Activated T-helper 1 cell treated with anti-CD3 and anti-CD28 coated beads, Interleukin-12 subunit alpha, Interleukin-12 subunit beta, Interleukin-2, Interleukin-4 antibody, amounts not matched to agents 30 ng/mL and 10 ng/mL and 1 ng/mL, durations not matched to agents 14 hours and 24 hours and 36 hours (primary cell): ENCODE results near the gene WASL. TPM values are rescaled to one million over a fixed set of nuclear protein-coding genes. Genes with fewer than 3 reads are reported as not detected.
"Not testable (repeated sequence)": the region's sequence is repeated elsewhere in the genome, so short reads cannot be mapped to it uniquely, and the experiment has no call there.

Experiments used
- DNase-seq: peaks from one replicate; pipeline ENCODE4 v3.0.0; 2021; ENCODE audit warnings: low spot score
- H3K27ac Mint-ChIP-seq: one replicate; pipeline ENCODE4 v1.8.0; 2021; ENCODE audit warnings: mild to moderate bottlenecking, mixed read lengths
- H3K27me3 Mint-ChIP-seq: one replicate; pipeline ENCODE4 v1.8.0; 2022; ENCODE audit warnings: mild to moderate bottlenecking, moderate library complexity, mixed read lengths; ENCODE audit not compliant: insufficient read depth
- H3K36me3 Mint-ChIP-seq: one replicate; pipeline ENCODE4 v1.8.0; 2021; ENCODE audit warnings: low read depth, mixed read lengths
- H3K4me1 Mint-ChIP-seq: one replicate; pipeline ENCODE4 v1.8.0; 2021; ENCODE audit warnings: low read depth, mixed read lengths
- H3K4me3 Mint-ChIP-seq: one replicate; pipeline ENCODE4 v1.8.0; 2021; ENCODE audit warnings: mild to moderate bottlenecking, moderate library complexity, mixed read lengths
- H3K9me3 Mint-ChIP-seq: one replicate; pipeline ENCODE4 v1.8.0; 2021; ENCODE audit warnings: mixed read lengths
- intact Hi-C: fragments of 100-400 bp; cut with micrococcal nuclease; formaldehyde crosslinking; loops from one replicate; pipeline ENCODE4 v1.15.1; 2024
- total RNA-seq: library from RNA; stranded (reverse); gene quantifications from 2 replicates; pipeline ENCODE4 v1.2.3, GENCODE V29; 2022

Gene WASL
- total RNA-seq, 1 donor from 2014 or later = 7.5 TPM

DNA sequence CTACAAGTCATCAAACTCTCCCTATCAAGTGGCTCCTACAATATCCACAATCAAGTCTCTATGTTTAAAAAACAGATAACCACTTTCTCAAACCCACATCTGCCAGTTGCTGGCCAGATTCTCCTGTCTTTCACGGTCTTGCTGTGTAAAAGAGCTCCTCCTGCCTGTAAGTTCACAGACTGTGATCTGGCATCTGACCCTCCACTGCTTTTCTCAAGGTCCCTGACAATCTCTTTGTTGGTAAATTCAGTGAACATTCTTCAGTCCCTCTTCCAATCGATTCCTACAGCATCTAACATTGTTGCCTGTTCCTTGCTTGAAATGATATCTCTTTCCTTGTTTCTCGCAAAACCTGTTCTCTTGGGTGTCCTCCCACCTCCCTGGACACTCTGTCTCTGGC lies 111.6 kb downstream of the WASL start:
- no peak for DNase-seq
- Mint-ChIP-seq H3K27ac (no peak overlapping the region), H3K4me1 (no peaks in the 10 kb centered on the region), H3K4me3 (no peak overlapping the region), H3K36me3 (no peaks in the 10 kb centered on the region), H3K27me3 (peaks cover 11% of the 10 kb centered on the region), H3K9me3 (no peaks in the 10 kb centered on the region)
- intact Hi-C loops = no loop called here

- Mint-ChIP-seq H3K9me3 (no peaks in the 10 kb centered on the region), H3K27me3 (peaks cover 8% of the 10 kb centered on the region), H3K36me3 (no peaks in the 10 kb centered on the region), H3K4me1 (no peaks in the 10 kb centered on the region), H3K27ac (no peak overlapping the region), H3K4me3 (no peak overlapping the region)
- DNase-seq = no peak
- intact Hi-C loops = loop anchor here (1.0 kb wide), 1 partner anchor 230 kb away; no protein-coding TSS in a partner anchor
Observed at GRCh38 chr7:123635551-123636359, 113.0 kb downstream of the WASL start.

GRCh38 chr7:123634011-123634573 lies 114.7 kb downstream of the WASL start:
- not testable (repeated sequence) for H3K36me3 Mint-ChIP-seq

DNA sequence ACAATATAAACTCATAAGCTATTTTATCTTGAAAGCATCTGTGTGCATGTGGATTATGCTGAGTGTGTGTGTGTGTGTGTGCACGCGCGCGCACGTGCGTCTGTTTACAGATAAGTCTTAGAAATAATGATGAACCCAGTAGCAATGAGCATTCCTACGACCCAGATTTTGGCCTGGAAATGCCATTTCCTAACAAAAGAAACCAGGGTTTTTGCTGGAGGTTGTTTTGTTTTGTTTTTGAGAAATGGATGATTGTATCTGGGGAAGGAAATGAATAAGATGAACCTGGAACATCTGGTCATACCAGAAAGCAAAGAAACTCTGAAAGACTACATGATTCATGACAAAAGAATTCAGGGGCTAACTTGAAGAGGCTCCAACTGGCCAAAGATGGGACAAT lies 115.2 kb downstream of the WASL start:
- no peak for DNase-seq
- Mint-ChIP-seq H3K4me3 (no peak overlapping the region), H3K4me1 (no peaks in the 10 kb centered on the region), H3K36me3 (no peaks in the 10 kb centered on the region), H3K27ac (no peak overlapping the region), H3K9me3 (no peaks in the 10 kb centered on the region), H3K27me3 (peaks cover 8% of the 10 kb centered on the region)
- intact Hi-C loops = no loop called here

More at GRCh38 chr7:123634011-123634573, 114.7 kb downstream of the WASL start:
- DNase-seq, H3K4me1 Mint-ChIP-seq, intact Hi-C loops, H3K27me3 Mint-ChIP-seq, H3K27ac Mint-ChIP-seq, H3K9me3 Mint-ChIP-seq, H3K4me3 Mint-ChIP-seq: not testable (repeated sequence)

- Mint-ChIP-seq H3K9me3 (no peaks in the 10 kb centered on the region), H3K4me1 (no peaks in the 10 kb centered on the region), H3K27ac (no peak overlapping the region), H3K36me3 (no peaks in the 10 kb centered on the region), H3K4me3 (no peak overlapping the region), H3K27me3 (peaks cover 12% of the 10 kb centered on the region)
- DNase-seq = no peak
- intact Hi-C loops = no loop called here
Observed at GRCh38 chr7:123632808-123633207, 116.0 kb downstream of the WASL start.

Other genes with a start within 250 kb of the WASL start
- gene IQUB, start 214.4 kb downstream of the WASL start, total RNA-seq = 0.44 TPM in 1 of 2 replicates, not detected in the other
- gene NDUFA5, start 191.2 kb downstream of the WASL start, total RNA-seq = 49.4 and 51.5 TPM in 2 replicates
- not detected in 2 replicates for gene ASB15, start 147.2 kb downstream of the WASL start, total RNA-seq
- gene LMOD2, start 93.1 kb downstream of the WASL start, total RNA-seq = not detected in 2 replicates
- gene HYAL4, start 96.2 kb upstream of the WASL start, total RNA-seq = not detected in 2 replicates
- not detected in 2 replicates for gene SPAM1, start 176.2 kb upstream of the WASL start, total RNA-seq